ENCODE data around the gene CRAMP1.
"Not testable (repeated sequence)": the region's sequence is repeated elsewhere in the genome, so short reads cannot be mapped to it uniquely, and the experiment has no call there.

Gene CRAMP1

DNA sequence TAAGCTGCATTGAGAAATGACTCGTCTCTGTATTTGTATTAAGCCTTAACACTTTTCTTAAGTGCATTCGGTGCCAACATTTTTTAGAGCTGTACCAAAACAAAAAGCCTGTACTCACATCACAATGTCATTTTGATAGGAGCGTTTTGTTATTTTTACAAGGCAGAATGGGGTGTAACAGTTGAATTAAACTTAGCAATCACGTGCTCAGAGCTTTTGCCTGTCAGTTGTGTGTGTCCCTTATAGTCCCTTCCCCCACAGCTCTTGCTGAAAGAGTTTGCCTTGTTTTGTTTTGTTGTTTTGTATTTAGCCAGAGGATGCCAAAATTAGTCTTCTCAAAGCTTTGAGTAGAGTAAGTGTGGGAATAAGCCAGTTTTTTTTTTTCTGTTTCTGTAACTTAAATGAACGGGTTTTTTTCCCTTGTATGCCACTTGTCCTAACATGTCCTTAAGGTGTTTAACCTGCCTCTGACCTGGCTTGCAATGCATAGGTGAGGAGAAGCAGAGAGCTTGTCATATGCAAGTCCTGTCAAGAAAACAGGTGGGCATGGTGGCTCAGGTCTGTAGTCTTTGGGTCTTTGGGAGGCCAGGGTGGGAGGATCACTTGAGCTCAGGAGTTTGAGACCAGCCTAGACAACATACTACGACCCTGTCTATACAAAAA, 89.2 kb downstream of the CRAMP1 start:
- Mint-ChIP-seq H3K27me3 (ENCODE audit: low read depth) (no peaks in the 10 kb centered on the region), H3K4me1 (no peaks in the 10 kb centered on the region), H3K27ac (no peak overlapping the region), H3K4me3 (peak overlapping the region in 1 of 3 experiments; percentile 17), H3K9me3 (no peaks in the 10 kb centered on the region), H3K36me3 (ENCODE audit: low read depth) (peaks cover 50% of the 10 kb centered on the region)
- TF ChIP-seq CTCF (IDR thresholded peaks at IDR 0.05; ENCODE audit: unreplicated experiment in 3 of 3): no peak

GRCh38 chr16:1705324-1705687, 93.1 kb downstream of the CRAMP1 start:
- H3K4me1 Mint-ChIP-seq: peaks cover 25% of the 10 kb centered on the region
- H3K36me3 Mint-ChIP-seq (ENCODE audit: low read depth): peaks cover 17% of the 10 kb centered on the region
- H3K4me3 Mint-ChIP-seq: peak overlapping the region; percentile 96 to 98 (median 98)
- H3K9me3 Mint-ChIP-seq; H3K27me3 Mint-ChIP-seq (ENCODE audit: low read depth): not testable (repeated sequence)
- peak overlapping the region; percentile 98 for H3K27ac Mint-ChIP-seq

GRCh38 chr16:1705688-1706385, 93.7 kb downstream of the CRAMP1 start, which contains the start of gene MAPK8IP3:
TSS of gene MAPK8IP3 (plus strand) at chr16:1706195. CDS start at chr16:1706340, 145 bp downstream.
- H3K36me3 Mint-ChIP-seq (ENCODE audit: low read depth): peaks cover 16% of the 10 kb centered on the region
- peaks cover 25% of the 10 kb centered on the region for H3K4me1 Mint-ChIP-seq
- peak; percentile 98 to 99 (median 98) for TF ChIP-seq CTCF (IDR thresholded peaks at IDR 0.05; ENCODE audit: unreplicated experiment in 3 of 3)
- H3K9me3 Mint-ChIP-seq: no peaks in the 10 kb centered on the region
- H3K27ac Mint-ChIP-seq: peak within 1 kb of the TSS; percentile 98
- peak within 1 kb of the TSS; percentile 96 to 98 (median 98) for H3K4me3 Mint-ChIP-seq
- no peaks in the 10 kb centered on the region for H3K27me3 Mint-ChIP-seq (ENCODE audit: low read depth)

GRCh38 chr16:1706386-1707192, 94.4 kb downstream of the CRAMP1 start:
- Mint-ChIP-seq H3K4me1 (peaks cover 25% of the 10 kb centered on the region), H3K27me3 (ENCODE audit: low read depth) (no peaks in the 10 kb centered on the region), H3K27ac (peak overlapping the region; percentile 78 to 92 (median 86)), H3K4me3 (peak overlapping the region; percentile 94 to 96 (median 95)), H3K9me3 (no peaks in the 10 kb centered on the region), H3K36me3 (ENCODE audit: low read depth) (peaks cover 9% of the 10 kb centered on the region)
- no peak for TF ChIP-seq CTCF (IDR thresholded peaks at IDR 0.05; ENCODE audit: unreplicated experiment in 3 of 3)

DNA sequence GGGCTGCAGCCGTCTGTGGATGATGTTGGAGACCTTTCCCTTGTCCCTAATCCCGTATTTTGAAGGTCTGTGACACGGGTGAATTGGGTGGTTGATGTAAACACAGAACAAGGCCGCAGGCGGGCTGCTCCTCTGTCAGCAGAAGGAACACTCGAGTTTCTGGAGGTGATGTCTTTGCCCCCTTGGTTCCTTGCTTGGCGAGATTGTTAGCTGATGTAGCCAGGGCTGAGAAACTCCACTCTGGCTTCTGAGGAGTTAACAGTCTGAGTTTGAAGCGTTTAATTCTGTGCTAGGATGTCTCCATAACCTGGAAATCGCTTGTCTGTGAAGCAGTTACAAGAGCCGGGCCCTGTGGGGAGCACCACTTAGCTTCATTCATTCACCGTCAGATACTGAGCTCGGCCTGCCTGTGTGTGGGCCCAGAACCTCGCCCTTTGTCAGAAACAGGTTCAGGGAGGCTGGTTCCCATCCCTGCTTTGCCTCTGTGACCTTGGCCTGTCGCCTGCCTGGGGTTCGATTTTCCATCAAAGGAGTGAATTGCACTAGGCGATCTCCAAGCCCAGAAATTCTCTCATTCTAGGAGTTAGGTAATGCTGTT, 95.1 kb downstream of the CRAMP1 start:
- Mint-ChIP-seq H3K4me1 (peaks cover 25% of the 10 kb centered on the region), H3K4me3 (peak overlapping the region; percentile 92 to 96 (median 94)), H3K9me3 (no peaks in the 10 kb centered on the region), H3K36me3 (ENCODE audit: low read depth) (peaks cover 4% of the 10 kb centered on the region), H3K27me3 (ENCODE audit: low read depth) (no peaks in the 10 kb centered on the region), H3K27ac (peak overlapping the region; percentile 78 to 92 (median 86))
- TF ChIP-seq CTCF (IDR thresholded peaks at IDR 0.05; ENCODE audit: unreplicated experiment in 3 of 3): no peak
